Neural progenitor cell (in vitro differentiated cells): Measurements from ENCODE around the gene CHRNB4. TPM values are rescaled to one million over a fixed set of nuclear protein-coding genes. Genes with fewer than 3 reads are reported as not detected.

ENCODE experiments used
- DNase-seq: peaks from one replicate; pipeline ENCODE4 v3.0.0-alpha.2; 2016; ENCODE audit warnings: low spot score
- H2AFZ ChIP-seq: fragments of 200-600 bp; sonication (generic); replicated peaks from 2 replicates; pipeline ENCODE4 v1.6.1; 2016; ENCODE audit warnings: antibody characterized with exemption
- H3F3A ChIP-seq: fragments of 200-600 bp; sonication (generic); 2 replicates; pipeline ENCODE4 v1.6.1; 2016; ENCODE audit warnings: antibody characterized with exemption, low read depth
- H3K27ac ChIP-seq: fragments of 200-600 bp; sonication (generic); 2 replicates; pipeline ENCODE4 v1.5.1; 2016; ENCODE audit warnings: mild to moderate bottlenecking
- H3K27me3 ChIP-seq: fragments of 200-600 bp; sonication (generic); 2 replicates; pipeline ENCODE4 v1.6.1; 2016; ENCODE audit warnings: mild to moderate bottlenecking, moderate library complexity
- H3K36me3 ChIP-seq: fragments of 200-600 bp; sonication (generic); 2 replicates; pipeline ENCODE4 v1.5.1; 2016
- H3K4me1 ChIP-seq: fragments of 200-600 bp; sonication (generic); 2 replicates; pipeline ENCODE4 v1.6.1; 2016; ENCODE audit warnings: mixed run types
- H3K4me2 ChIP-seq: fragments of 200-600 bp; sonication (generic); 2 replicates; pipeline ENCODE4 v1.6.1; 2016
- H3K4me3 ChIP-seq: fragments of 200-600 bp; sonication (generic); 2 replicates; pipeline ENCODE4 v1.5.1; 2016
- H3K79me2 ChIP-seq: fragments of 200-600 bp; sonication (generic); 2 replicates; pipeline ENCODE4 v1.6.1; 2016; ENCODE audit warnings: low read depth
- H3K9ac ChIP-seq: fragments of 200-600 bp; sonication (generic); 2 replicates; pipeline ENCODE4 v1.6.1; 2016
- H3K9me3 ChIP-seq: fragments of 200-600 bp; sonication (generic); 2 replicates; pipeline ENCODE4 v1.5.1; 2016; ENCODE audit warnings: low read depth
- H4K20me1 ChIP-seq: fragments of 200-600 bp; sonication (generic); 2 replicates; pipeline ENCODE4 v1.6.1; 2016; ENCODE audit warnings: low read depth
- H3K27ac Mint-ChIP-seq: 3 replicates; pipeline ENCODE4 v1.8.0; 2021; ENCODE audit warnings: mixed read lengths
- H3K27me3 Mint-ChIP-seq: 2 replicates; pipeline ENCODE4 v1.8.0; 2022; ENCODE audit warnings: low read depth, mild to moderate bottlenecking, inconsistent platforms, moderate library complexity, mixed read lengths; ENCODE audit not compliant: insufficient read depth
- H3K36me3 Mint-ChIP-seq: 3 replicates; pipeline ENCODE4 v1.8.0; 2021; ENCODE audit warnings: mixed read lengths
- H3K4me1 Mint-ChIP-seq: 3 replicates; pipeline ENCODE4 v1.8.0; 2021; ENCODE audit warnings: mixed read lengths
- H3K4me3 Mint-ChIP-seq: 3 replicates; pipeline ENCODE4 v1.8.0; 2021; ENCODE audit warnings: mild to moderate bottlenecking, moderate library complexity, mixed read lengths
- H3K9me3 Mint-ChIP-seq: 3 replicates; pipeline ENCODE4 v1.8.0; 2020; ENCODE audit warnings: mixed read lengths
- EZH2 ChIP-seq: fragments of 200-600 bp; sonication (generic); IDR thresholded peaks from 2 replicates; pipeline ENCODE4 v1.6.1; 2017; ENCODE audit warnings: antibody characterized with exemption, mild to moderate bottlenecking, moderate library complexity
- EZH2phosphoT487 ChIP-seq: fragments of 200-600 bp; sonication (generic); IDR thresholded peaks from 2 replicates; pipeline ENCODE4 v1.6.1; 2017; ENCODE audit warnings: antibody characterized with exemption
- total RNA-seq: library from RNA; depleted of rRNA; stranded (reverse); fragments of >200 nt; gene quantifications from 2 replicates; pipeline ENCODE4 v1.2.3, GENCODE V29; 2015; ENCODE audit warnings: low replicate concordance
- TF ChIP-seq, protein P1 (sequence below): fragments of 200-600 bp; sonication (generic); IDR thresholded peaks from 2 replicates; pipeline ENCODE4 v1.5.1; 2017; ENCODE audit warnings: antibody characterized with exemption, mild to moderate bottlenecking

The CHRNB4 gene
- total RNA-seq, 1 donor from 2014 or later: 0.24 TPM

DNA sequence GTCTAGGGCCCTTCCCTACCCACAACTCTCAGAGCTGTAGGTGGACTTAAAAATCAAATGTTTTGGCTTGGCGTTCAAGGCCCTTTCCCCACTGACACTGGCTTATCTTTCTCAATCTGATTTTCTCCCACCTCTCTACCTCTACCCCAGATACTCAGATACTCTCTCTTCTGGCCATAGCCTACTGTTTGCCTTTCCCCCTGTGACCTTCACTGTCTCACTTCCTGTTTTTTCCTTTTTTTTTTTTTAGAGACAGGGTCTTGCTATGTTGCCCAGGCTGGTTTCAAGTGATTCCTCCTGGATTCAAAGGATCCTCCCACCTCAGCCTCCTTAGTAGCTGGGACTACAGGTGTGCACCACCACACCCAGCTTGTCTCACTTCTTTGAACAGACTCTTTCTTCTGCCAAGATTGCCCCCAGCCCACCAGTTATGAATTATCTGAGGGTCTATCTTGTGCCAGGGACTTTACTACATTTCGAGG lies 4.6 kb downstream of the CHRNB4 start:
- Mint-ChIP-seq H3K4me1 (peaks cover 8% of the 10 kb centered on the region), H3K36me3 (no peaks in the 10 kb centered on the region), H3K4me3 (peak overlapping the region; percentile 8), H3K27ac (no peak overlapping the region), H3K9me3 (peaks cover 5% of the 10 kb centered on the region), H3K27me3 (peaks cover 25% of the 10 kb centered on the region)
- no peak overlapping the region for H3K4me2 ChIP-seq
- H3K27me3 ChIP-seq: peaks cover 16% of the 10 kb centered on the region
- H2AFZ ChIP-seq: no peak overlapping the region
- peaks cover 9% of the 10 kb centered on the region for H3F3A ChIP-seq
- no peaks in the 10 kb centered on the region for H3K9me3 ChIP-seq
- no peaks in the 10 kb centered on the region for H3K36me3 ChIP-seq
- no peak overlapping the region for H3K27ac ChIP-seq
- no peaks in the 10 kb centered on the region for H4K20me1 ChIP-seq
- TF ChIP-seq, protein P1, sequence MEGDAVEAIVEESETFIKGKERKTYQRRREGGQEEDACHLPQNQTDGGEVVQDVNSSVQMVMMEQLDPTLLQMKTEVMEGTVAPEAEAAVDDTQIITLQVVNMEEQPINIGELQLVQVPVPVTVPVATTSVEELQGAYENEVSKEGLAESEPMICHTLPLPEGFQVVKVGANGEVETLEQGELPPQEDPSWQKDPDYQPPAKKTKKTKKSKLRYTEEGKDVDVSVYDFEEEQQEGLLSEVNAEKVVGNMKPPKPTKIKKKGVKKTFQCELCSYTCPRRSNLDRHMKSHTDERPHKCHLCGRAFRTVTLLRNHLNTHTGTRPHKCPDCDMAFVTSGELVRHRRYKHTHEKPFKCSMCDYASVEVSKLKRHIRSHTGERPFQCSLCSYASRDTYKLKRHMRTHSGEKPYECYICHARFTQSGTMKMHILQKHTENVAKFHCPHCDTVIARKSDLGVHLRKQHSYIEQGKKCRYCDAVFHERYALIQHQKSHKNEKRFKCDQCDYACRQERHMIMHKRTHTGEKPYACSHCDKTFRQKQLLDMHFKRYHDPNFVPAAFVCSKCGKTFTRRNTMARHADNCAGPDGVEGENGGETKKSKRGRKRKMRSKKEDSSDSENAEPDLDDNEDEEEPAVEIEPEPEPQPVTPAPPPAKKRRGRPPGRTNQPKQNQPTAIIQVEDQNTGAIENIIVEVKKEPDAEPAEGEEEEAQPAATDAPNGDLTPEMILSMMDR: no peak
- TF ChIP-seq EZH2 (no peak), EZH2phosphoT487 (no peak)
- DNase-seq: no peak
- H3K9ac ChIP-seq: no peak overlapping the region
- H3K4me3 ChIP-seq: no peak overlapping the region
- H3K4me1 ChIP-seq: no peaks in the 10 kb centered on the region
- no peaks in the 10 kb centered on the region for H3K79me2 ChIP-seq

DNA sequence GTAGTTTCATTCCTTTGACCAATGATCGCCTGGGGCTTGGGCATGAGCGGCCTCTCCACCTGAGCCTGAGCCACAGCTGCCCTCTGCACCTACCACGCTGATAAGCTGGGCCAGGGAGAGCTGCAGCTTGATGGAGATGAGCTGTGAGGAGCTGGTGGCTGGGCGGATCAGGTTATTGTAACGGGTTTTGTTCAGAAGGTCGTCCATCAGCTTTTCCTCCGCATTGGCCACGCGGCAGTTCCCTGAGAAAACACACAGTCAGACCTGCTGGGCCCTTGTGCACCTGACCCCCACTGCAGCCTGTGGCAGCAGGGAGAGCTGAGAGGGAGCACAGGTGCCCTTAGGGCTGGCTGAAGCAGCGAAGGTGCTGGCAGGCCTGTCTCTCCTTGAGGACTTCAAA lies 5.7 kb downstream of the CHRNB4 start:
- peaks cover 6% of the 10 kb centered on the region for H3K4me1 Mint-ChIP-seq
- no peak overlapping the region for H3K4me3 ChIP-seq

DNA sequence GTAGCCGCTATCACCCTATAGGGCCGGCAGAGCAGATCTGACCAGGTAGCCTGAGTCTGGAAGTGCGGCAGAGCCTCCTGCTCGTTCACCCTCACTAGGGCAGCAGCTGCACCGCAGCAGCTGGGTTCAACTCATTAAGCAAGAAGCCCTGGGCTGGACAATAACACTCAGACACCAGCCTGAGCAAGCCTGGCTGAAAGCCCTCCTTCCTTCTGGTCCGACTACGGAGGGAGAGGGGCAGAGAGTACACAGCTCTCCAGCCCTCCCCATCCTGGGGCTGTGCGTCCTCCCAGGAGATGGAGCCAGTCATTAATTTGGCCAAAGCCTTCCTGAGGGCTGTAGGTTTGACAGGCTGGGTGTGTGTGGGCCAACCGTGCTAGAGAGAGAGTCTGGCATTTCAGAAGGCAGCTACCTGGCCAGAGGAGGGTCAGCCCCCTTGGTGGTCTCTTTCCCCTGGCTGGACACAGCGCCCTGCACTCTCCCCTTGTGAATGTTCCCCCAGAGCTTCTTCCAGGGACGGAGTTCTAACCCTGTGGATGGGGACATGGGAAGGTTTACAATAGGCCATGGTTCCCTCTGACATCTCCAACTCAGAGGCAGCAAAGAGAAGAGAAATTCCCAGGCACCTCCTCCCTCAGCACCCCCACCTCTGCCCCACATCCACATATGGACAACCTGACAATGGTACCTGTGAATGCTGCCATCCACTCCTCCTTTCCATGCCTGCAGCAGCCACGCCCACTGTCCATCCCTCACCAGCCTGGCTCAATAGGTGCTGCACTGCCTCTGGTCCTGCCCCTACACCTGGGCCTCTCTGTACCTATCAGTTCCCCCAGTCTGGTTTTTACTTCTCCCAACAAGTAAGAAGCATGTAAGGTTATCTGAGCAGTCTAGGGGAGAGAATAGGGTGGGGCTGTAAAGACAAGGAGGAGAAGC lies 6.5 kb downstream of the CHRNB4 start:
- H2AFZ ChIP-seq: no peak overlapping the region
- no peaks in the 10 kb centered on the region for H3K4me1 ChIP-seq
- Mint-ChIP-seq H3K27me3 (peaks cover 20% of the 10 kb centered on the region), H3K4me1 (peaks cover 6% of the 10 kb centered on the region), H3K36me3 (no peaks in the 10 kb centered on the region), H3K27ac (no peak overlapping the region), H3K4me3 (no peak overlapping the region), H3K9me3 (peaks cover 10% of the 10 kb centered on the region)
- no peaks in the 10 kb centered on the region for H3F3A ChIP-seq
- H3K4me2 ChIP-seq: no peak overlapping the region
- no peak overlapping the region for H3K9ac ChIP-seq
- H4K20me1 ChIP-seq: no peaks in the 10 kb centered on the region
- H3K27me3 ChIP-seq: peaks cover under 1% of the 10 kb centered on the region
- H3K36me3 ChIP-seq: no peaks in the 10 kb centered on the region
- no peaks in the 10 kb centered on the region for H3K9me3 ChIP-seq
- no peak overlapping the region for H3K27ac ChIP-seq
- DNase-seq: no peak
- TF ChIP-seq, protein P1: no peak
- no peak for TF ChIP-seq EZH2
- no peak for TF ChIP-seq EZH2phosphoT487
- H3K4me3 ChIP-seq: no peak overlapping the region
- H3K79me2 ChIP-seq: no peaks in the 10 kb centered on the region

More for the DNA sequence above, 5.7 kb downstream of the CHRNB4 start:
- no peak overlapping the region for H3K4me2 ChIP-seq
- peaks cover 5% of the 10 kb centered on the region for H3K9me3 Mint-ChIP-seq
- H3K9me3 ChIP-seq: no peaks in the 10 kb centered on the region
- no peak overlapping the region for H3K9ac ChIP-seq
- DNase-seq: no peak
- H3K27ac ChIP-seq: no peak overlapping the region
- no peak overlapping the region for H2AFZ ChIP-seq
- H3K27me3 ChIP-seq: peaks cover 9% of the 10 kb centered on the region
- TF ChIP-seq, protein P1: no peak
- TF ChIP-seq EZH2: no peak
- TF ChIP-seq EZH2phosphoT487: no peak
- H3K4me3 Mint-ChIP-seq: no peak overlapping the region
- H3K36me3 ChIP-seq: no peaks in the 10 kb centered on the region
- no peaks in the 10 kb centered on the region for H3K4me1 ChIP-seq
- H3K36me3 Mint-ChIP-seq: no peaks in the 10 kb centered on the region
- no peaks in the 10 kb centered on the region for H4K20me1 ChIP-seq
- no peak overlapping the region for H3K27ac Mint-ChIP-seq
- peaks cover 23% of the 10 kb centered on the region for H3K27me3 Mint-ChIP-seq
- peaks cover 7% of the 10 kb centered on the region for H3F3A ChIP-seq
- no peaks in the 10 kb centered on the region for H3K79me2 ChIP-seq
